Forelimb muscle (tissue), 1 donor: ENCODE measurements around the gene PRLHR. TPM values are rescaled to one million over a fixed set of nuclear protein-coding genes. Genes with fewer than 3 reads are reported as not detected.

Source experiments
- DNase-seq: peaks from one replicate; pipeline ENCODE4 v3.0.0-alpha.2; 2013; ENCODE audit warnings: low read depth
- polyA plus RNA-seq: library from polyadenylated mRNA; unstranded; fragments of 120-200 nt; gene quantifications from one replicate; pipeline ENCODE4 v1.2.1, GENCODE V29; 2013; ENCODE audit not compliant: insufficient read length

The PRLHR gene
- polyA plus RNA-seq, 1 donor, result not detected

- no peak for DNase-seq
Measured at GRCh38 chr10:118587881-118588651, 7.4 kb downstream of the PRLHR start.

- DNase-seq, result no peak
Measured at GRCh38 chr10:118586911-118587310, 8.5 kb downstream of the PRLHR start.

GRCh38 chr10:118585794-118586193 is 9.7 kb downstream of the PRLHR start:
- DNase-seq, result no peak

GRCh38 chr10:118585234-118585633 is 10.2 kb downstream of the PRLHR start:
- DNase-seq, result no peak

- no peak for DNase-seq
Measured at GRCh38 chr10:118584181-118584954, 11.1 kb downstream of the PRLHR start.

- no peak for DNase-seq
Measured at GRCh38 chr10:118583611-118584010, 11.8 kb downstream of the PRLHR start.

- DNase-seq, result no peak
Measured at GRCh38 chr10:118582511-118582910, 12.9 kb downstream of the PRLHR start.

GRCh38 chr10:118581340-118581739 is 14.1 kb downstream of the PRLHR start:
- no peak for DNase-seq

- DNase-seq, result no peak
Measured at GRCh38 chr10:118580702-118581101, 14.7 kb downstream of the PRLHR start.

- no peak for DNase-seq
Measured at GRCh38 chr10:118573512-118573911, 21.9 kb downstream of the PRLHR start.

GRCh38 chr10:118572256-118573041 is 23.0 kb downstream of the PRLHR start:
- no peak for DNase-seq

GRCh38 chr10:118571123-118571522 is 24.3 kb downstream of the PRLHR start:
- DNase-seq, result no peak

GRCh38 chr10:118570591-118570990 is 24.9 kb downstream of the PRLHR start:
- DNase-seq, result no peak

GRCh38 chr10:118569882-118570252 is 25.6 kb downstream of the PRLHR start:
- no peak for DNase-seq

GRCh38 chr10:118569241-118569881 is 26.1 kb downstream of the PRLHR start:
- no peak for DNase-seq

- peak; percentile 58 for DNase-seq
Measured at GRCh38 chr10:118568327-118568848, 27.1 kb downstream of the PRLHR start.

GRCh38 chr10:118567701-118568248 is 27.7 kb downstream of the PRLHR start:
- no peak for DNase-seq

GRCh38 chr10:118566911-118567310 is 28.5 kb downstream of the PRLHR start:
- DNase-seq, result no peak

GRCh38 chr10:118565301-118566075 is 30.0 kb downstream of the PRLHR start:
- no peak for DNase-seq

- no peak for DNase-seq
Measured at GRCh38 chr10:118564652-118565051, 30.8 kb downstream of the PRLHR start.
